ENCODE results near the gene GSX2.

Gene GSX2

DNA sequence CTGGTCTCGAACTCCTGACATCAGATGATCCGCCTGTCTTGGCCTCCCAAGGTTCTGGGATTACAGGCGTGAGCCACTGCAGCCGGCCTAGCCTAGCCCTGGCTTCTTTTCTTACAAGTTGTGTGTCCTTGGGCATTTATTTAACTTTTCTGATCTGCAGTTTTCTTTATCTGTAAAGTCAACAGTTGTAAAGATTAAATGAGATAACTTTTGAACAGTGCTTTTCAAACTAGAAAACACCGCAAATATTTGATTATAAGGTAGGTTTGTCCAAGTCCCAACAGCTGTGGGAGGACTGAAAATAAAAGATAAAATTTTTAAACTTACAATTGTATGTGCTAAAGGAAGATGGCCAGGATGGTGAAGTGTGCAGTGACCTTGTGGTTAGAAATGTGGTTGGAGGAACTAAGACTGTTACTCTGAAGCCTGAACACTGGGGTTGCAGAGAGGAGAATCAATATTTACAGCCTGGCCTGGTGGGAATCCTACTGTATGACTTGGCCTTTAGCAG, 44.8 kb downstream of the GSX2 start:
- intact Hi-C loops (cut with DNase I; ENCODE audit: low total_unique reads): no loop called here
- H3K27ac ChIP-seq: no peak overlapping the region
- DNase-seq: no peak

DNA sequence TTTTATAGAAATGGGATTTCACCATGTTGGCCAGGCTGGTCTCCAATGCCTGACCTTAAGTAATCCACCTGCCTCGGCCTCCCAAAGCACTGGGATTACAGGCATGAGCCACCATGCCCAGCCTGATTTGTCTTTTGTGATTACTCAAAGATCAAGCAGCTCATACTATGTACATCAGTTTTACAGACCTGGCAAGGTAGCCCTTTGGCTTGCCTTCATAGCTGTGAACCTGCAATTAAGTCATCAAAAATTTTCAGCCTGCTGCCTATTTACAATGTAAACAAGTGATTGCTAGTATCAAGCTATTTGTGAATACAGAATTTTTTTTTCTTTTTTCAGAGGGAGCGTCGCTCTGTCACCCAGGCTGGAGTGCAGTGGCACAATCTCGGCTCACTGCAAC, 46.2 kb downstream of the GSX2 start:
- Histone ChIP-seq H3K36me3 (no peaks in the 10 kb centered on the region), H3K27me3 (no peaks in the 10 kb centered on the region), H3K27ac (no peak overlapping the region), H3K9me3 (no peaks in the 10 kb centered on the region), H3K4me1 (no peaks in the 10 kb centered on the region), H3K4me3 (no peak overlapping the region)
- TF ChIP-seq, protein P1, sequence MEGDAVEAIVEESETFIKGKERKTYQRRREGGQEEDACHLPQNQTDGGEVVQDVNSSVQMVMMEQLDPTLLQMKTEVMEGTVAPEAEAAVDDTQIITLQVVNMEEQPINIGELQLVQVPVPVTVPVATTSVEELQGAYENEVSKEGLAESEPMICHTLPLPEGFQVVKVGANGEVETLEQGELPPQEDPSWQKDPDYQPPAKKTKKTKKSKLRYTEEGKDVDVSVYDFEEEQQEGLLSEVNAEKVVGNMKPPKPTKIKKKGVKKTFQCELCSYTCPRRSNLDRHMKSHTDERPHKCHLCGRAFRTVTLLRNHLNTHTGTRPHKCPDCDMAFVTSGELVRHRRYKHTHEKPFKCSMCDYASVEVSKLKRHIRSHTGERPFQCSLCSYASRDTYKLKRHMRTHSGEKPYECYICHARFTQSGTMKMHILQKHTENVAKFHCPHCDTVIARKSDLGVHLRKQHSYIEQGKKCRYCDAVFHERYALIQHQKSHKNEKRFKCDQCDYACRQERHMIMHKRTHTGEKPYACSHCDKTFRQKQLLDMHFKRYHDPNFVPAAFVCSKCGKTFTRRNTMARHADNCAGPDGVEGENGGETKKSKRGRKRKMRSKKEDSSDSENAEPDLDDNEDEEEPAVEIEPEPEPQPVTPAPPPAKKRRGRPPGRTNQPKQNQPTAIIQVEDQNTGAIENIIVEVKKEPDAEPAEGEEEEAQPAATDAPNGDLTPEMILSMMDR (IDR thresholded peaks at IDR 0.05): no peak
- intact Hi-C loops (cut with DNase I; ENCODE audit: low total_unique reads): no loop called here
- no peak for DNase-seq

More for the DNA sequence above, 44.8 kb downstream of the GSX2 start:
- no peaks in the 10 kb centered on the region for H3K36me3 ChIP-seq
- H3K4me1 ChIP-seq: no peaks in the 10 kb centered on the region
- H3K4me3 ChIP-seq: no peak overlapping the region
- H3K27me3 ChIP-seq: no peaks in the 10 kb centered on the region
- TF ChIP-seq, protein P1 (IDR thresholded peaks at IDR 0.05): no peak
- H3K9me3 ChIP-seq: no peaks in the 10 kb centered on the region

DNA sequence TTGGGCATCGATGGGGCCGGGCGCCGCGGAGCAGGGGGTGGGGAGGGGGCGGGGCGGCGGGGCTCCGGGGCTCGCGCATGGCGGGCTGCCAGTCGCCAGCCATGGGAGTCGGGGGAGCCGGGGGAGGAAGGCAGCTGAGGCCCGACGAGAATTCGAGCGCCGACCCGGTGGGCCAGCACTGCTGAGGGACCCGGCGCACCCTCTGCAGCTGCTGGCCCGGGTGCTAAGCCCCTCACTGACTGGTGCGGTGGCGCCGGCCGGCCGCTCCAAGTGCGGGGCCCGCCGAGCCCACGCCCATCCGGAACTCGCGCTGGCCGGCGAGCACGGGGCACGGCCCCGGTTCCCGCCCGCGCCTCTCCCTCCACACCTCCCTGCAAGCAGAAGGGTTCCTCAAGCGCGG, 49.4 kb downstream of the GSX2 start:
- Histone ChIP-seq H3K9me3 (no peaks in the 10 kb centered on the region), H3K4me3 (peak overlapping the region in 1 of 2 donors; percentile 33), H3K36me3 (no peaks in the 10 kb centered on the region), H3K4me1 (no peaks in the 10 kb centered on the region), H3K27me3 (no peaks in the 10 kb centered on the region), H3K27ac (no peak overlapping the region)
- no peak for DNase-seq
- TF ChIP-seq, protein P1 (IDR thresholded peaks at IDR 0.05): no peak
- intact Hi-C loops (cut with DNase I; ENCODE audit: low total_unique reads): no loop called here

Measured in tibial artery (tissue), 4 donors.